NCI-H2227 treated with DMSO at 0.1 percent for 48 hours (cell line): ENCODE data around the gene SYNE1.

ENCODE experiments used
- DNase-seq: peaks from one replicate; lab custom pipeline; 2025; lab: John Stamatoyannopoulos, UW

Gene SYNE1

DNA sequence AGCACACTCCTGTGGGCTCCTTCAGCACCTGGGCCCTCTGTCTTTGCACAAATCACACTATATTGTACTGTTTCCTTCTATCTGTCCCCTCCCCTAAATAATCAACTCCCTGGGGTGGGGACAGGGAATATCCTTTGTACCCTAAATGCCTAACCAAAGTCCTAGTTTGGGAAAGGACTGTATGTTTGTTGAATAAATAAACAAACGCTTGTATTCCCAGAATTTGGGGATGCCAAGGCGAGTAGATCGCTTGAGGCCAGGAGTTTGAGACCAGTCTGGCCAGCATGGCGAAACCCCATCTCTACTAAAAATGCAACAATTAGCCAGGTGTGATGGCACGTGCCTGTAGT lies 322.7 kb downstream of the SYNE1 start:
- DNase-seq, result no peak

DNA sequence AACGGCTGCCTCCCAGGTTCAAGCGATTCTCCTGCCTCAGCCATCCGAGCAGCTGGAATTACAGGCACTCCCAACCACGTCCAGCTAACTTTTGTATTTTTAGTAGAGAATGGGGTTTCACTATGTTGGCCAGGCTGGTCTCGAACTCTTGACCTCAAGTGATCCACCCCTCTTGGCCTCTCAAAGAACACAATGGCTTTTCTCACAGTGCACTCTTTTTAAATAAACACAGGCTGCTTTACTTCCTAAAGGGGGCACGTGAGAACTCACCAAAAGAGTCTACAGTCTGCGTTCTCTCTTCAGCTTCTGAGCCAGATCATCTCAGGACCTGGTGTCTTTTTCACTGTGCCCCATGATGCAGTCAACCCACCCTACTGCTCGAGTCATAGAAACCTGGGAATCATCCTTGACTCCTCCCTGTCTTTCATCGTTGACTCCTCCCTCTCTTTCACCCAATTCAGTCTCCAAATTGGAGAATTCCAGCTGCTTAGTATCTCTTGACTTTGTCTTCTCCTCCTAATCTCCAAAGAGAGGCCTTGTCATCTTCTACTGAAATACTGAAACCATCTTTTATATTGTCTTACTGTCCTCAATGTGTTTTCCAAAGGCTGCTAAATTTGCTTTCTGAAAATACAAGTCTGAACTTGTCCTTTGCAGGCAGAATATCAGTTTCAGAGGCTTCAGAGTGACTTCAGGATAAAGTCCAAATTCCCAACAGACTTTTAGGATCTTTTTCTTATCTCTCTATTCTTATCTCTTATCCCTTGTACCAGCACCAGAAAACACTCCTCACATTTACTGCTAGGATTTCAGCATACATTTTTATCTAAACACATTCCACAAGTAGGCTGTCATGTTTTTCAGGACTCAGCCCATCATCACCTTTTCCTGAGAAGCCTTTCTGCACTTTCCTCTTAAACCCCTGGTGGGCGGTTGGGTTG lies 323.4 kb downstream of the SYNE1 start:
- no peak for DNase-seq

DNA sequence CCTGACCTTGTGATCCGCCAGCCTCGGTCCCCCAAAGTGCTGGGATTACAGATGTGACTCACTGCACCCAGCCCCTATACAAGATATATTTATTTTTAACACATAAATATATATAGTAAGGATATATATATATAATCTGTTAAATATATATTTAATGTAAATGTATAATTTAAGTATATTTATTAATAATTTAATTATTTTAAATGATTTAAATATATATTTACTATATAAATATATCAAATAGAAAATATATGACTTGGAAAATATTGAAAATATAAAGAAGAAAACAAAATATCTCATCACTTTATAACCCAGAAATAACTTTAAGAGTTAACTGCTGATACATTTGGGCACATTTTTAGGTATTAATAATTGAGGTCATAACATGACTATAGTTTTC lies 324.7 kb downstream of the SYNE1 start:
- DNase-seq, result no peak

DNA sequence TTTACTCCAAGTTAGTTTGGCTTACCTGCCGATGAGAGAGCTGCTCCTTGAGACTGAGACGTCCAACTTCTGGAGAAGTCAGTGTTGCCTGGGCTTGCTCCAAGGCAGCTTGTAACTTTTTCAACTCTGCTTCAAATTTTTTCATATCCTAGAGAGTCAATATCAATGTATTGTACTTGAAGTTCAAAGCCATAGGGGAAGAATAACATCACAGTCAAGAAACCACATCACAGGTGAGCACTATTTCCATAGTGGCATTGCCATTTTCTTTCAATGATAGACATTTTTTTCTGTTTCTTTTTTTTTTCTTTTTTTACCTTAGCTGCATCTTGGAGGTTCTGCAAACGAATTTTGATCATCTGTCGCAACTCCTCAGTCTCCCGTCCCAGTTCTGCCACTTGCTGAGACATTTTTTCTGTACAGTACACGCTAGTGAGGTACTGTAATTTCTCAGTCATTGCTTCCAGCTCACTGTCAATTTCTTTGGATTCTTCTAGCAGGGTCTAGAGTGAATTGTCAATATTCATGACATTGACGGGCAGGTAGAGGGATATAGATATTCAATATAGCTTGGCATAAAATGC lies 326.7 kb downstream of the SYNE1 start:
- DNase-seq, result no peak

DNA sequence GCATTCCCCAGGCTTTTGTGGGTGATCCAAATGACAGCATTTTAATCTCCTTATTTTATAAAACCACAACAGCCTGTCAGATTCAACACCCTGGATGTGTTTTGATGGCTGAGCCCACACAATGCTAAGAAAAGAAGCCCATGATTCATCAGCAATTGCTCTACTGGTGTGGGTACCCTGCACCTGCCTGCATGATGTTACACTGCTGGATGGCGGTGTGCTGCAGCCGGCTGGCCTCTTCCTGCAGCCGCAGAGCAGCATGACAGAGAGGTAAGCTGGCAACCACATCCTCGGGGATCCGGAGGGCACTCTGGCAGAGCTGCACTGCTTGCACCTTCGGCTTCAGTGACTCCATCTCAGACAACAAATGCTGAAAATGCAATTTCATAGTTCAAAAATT lies 327.5 kb downstream of the SYNE1 start:
- no peak for DNase-seq

DNA sequence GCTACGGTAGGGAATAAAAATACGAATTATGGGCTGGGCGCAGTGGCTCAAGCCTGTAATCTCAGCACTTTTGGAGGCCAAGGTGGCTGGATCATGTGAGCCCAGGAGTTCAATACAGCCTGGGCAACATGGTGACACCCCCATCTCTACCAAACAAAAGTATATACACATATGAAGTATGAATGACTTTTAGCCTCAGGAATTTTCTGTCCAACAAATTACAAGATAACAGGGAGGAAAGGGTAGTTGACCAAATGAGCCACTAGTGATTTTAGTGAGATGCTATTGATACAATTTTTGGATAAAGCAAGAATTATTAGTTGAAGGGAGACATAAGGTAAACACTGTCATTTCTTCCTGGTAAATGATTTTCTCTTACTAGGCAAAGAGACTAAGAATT lies 328.2 kb downstream of the SYNE1 start:
- no peak for DNase-seq

DNA sequence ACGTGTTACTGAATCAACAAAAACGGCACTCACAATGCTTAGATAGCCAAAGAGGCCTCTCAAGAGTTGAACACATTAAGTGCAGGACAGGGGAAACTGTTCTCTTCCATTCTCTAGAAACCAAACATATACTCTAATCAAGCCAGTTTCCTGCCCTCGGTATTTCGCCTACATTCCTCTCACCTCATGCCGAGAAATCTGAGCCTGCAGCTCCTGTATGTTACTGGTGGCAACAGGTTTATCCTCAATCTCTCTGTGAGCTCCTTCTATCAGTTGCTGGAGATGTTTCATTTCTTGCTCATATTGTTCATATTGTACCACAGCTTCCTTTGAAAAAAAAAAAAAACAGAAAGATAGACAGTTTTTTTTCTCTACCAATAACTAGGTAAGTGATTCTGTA lies 328.9 kb downstream of the SYNE1 start:
- no peak for DNase-seq

DNA sequence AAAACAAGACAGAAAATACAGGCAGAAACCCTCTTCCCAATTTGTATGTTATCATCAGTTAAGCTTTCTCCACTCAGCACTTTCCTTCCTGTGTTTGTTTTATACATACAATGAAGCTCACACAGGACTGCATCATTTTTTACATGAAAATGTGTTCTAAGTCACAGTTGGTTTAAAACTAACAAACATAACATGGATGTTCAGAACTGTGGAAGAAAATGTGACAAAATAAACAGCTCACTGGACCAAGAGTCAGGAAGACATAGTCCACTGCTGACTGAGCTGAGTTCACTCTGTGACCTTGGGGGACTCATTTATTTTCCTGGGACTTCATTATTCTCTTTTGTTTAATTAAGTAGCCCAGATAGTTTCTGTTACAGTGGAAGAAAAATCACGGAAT lies 331.5 kb downstream of the SYNE1 start:
- no peak for DNase-seq

DNA sequence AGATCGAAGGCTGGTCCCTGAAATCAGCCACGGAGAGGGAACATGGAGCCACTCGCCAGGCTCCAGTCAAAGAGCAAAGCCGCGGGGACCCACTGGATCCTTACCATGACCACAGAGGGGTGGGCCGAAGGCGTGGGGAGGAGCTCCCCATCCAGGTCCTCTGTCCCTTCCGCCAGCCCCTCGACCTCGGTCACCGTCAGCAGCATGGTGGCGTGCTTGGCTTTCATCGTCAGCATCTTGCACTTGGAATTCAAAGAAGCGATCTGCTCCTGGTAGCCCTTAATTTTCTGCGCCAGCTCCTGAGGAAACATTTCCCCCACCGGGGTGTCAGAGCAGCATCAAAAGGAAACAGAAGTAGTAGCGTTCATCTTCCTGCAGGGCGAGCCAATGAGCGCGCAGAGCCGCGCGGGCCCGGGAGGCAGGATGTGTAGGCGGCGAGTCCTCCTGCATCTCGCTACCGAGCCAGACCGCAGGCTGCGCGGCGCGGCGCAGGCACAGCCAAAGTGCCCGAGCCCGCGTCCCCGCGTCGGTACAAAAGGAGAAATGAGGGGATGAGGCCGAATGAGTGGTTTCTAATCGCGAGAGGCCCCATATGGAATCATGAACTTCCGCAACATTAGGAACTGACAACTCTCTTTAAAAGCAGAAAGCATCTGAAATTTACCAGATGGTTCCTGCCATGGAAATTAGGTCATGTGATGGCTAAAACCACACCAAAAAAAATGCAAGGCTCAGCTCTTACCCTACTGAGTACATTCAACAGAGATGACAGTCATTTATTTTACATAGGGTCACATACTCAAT lies 335.2 kb downstream of the SYNE1 start:
- peak; percentile 35 for DNase-seq

DNA sequence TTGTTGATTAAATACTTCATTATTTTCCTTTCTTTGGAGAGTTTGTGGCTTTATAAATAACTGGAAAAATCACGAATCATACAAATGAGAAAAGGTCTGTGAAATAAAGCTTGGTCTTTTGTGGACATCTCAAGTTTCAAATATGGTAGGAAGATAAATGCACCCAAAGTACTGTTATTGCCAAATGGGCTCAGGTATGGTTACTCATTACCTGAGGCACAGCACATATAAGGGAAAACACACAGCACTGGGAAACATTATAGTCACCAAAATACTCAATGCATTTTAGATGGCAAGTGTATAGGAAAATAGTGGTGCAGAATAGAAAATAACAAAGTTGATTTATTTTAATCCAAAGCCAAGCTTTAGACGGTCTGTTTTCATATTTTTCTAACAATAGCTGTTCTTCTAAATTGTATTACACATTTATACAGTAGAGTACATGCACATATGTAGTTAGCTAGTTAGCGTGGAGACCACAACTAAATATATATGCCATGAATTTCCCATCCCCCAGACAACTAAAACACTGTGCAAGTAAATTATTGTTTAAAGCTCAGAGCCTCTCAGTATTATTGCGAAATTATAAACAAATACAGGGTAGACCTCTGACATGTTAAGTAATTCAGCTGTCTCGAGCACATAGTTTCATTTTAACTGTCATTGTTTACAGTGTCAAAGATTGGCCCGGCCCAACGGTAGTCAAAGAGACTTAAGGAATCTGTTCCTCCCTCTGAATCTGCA lies 336.0 kb downstream of the SYNE1 start:
- no peak for DNase-seq

DNA sequence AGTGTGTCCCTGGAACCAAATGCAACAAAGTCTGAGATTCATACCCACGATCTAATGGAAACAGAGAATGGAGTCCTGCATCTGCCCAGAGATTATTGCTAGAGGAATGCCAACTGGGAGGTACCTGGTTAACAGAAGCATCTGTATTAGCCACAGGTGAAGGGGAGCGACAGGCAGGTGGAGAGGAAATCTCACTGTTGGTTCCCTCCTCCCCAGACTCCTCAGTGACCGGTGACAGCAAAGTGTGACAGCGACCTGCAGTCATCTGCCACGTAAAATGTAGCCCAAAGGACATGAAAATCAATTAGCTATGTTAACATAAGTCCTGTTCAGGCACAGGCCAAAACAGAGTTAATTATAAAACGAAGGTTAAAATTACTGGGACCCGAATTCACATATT lies 336.6 kb downstream of the SYNE1 start:
- DNase-seq, result no peak

DNA sequence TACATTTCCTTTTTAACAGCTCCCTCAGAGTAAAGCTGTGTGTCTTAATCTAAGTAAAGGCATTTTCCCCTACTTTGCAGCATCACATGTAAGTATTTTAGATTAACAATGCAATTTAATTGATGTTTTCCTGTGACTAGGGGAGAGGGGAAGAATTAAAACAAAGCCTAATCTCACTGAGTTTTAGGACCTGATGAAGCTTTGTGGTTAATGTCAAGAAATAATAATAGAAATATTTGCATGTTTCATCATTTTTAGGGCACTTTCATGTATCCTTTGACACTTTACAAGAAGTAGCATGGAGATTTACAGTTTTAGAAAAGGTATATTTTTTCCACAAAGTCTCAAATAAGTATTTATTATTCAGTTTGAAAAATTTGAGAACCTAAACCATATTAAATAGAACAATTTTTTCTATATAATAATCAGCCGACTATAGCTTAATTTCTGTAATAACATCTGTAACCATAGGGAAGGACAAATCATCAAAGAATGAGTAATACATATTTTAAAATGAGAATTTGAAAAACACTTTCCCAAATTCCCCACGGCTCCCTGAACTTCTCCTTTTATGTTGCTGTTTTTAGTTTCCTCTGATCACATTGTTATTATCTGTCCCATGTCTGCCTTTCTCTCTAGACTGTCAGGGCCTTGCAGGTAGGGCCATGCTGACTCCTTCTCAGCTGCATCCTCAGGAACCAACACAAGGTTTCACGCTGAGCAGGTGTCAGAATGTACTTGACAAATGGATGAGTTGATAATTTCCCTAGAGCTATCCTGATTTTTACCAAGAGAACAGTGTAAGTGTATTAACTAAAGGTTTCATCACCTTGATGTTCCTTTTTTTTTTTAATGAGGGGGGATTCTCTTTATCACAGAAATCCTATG lies 338.1 kb downstream of the SYNE1 start:
- DNase-seq, result no peak

DNA sequence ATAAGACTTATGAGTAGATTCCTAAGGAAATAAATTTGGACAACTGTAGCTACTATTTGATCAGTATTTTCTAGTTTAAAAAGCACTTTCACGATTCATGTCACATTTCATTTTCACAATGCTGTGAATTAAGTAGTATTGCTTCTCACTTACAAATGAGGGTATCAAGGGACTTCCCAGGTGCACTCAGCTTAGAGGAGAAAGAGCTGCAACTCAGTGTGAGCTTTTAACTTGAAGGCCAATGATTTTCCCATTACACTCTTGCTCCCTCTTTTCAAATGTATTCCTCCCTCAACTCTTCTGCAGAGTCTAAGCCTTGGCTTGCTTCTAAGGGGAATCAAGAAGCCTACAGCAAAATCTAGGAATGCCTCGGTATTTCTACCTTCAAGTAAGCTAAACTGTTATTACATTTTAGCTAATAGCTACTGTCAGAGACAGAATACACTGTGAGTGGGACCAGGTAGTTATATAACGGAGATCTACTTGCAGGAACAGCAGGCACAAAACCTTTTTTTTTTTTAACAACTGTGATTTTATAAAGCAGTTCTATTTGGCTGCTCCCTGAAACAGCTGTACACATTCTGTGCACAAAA lies 339.0 kb downstream of the SYNE1 start:
- DNase-seq, result no peak

DNA sequence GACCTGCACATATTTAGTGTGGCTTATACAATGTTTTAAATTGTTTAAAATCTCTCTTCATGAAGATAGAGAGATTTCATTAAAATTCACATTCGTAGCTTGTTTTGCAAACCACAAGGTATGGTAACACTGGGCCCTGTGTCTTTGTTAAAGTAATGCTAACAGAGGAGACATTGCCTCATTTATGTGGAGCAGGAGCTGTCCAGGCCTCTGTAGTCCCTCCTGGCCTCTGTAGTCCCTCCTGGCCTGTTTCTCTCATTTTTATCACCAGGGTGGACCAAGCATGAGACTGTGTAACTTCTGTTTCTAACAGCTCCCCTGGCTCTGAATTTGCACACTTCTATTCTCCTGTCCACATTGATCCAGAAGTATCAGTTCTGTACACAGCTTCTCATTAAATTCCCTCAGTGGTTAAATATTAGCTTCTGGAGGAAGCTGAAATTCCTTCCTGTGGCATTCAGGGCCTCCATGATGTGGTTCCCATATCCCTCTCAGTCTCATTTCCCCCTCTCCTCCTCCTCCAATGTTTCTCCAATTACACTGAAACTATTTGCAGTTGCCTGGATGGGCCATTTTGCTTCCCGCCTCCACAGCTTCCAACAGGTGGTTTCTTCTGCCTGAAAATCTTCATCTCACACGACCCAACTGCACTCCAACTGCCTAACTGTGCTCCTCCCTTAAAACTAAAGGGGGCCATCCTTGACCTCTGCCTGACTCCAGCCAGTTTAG lies 340.4 kb downstream of the SYNE1 start:
- no peak for DNase-seq

DNA sequence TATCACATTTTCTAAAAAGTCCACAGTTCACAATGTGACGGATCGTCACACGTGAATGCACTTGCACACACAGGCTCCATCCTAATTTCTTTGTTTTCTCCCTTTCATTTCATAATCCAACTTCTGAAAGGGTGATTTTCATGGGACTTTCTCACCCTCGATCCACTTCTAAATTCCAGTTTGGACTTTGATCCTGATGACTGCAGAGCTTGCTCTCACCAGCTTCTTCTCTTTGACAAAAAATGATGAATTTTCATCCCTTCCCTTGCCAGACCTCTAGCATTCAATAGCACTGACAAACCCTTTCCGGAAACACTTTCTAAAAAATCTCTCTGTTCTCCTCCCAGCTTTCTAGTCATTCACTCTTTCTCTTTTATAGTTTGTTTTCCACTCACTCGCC lies 341.2 kb downstream of the SYNE1 start:
- DNase-seq, result no peak

DNA sequence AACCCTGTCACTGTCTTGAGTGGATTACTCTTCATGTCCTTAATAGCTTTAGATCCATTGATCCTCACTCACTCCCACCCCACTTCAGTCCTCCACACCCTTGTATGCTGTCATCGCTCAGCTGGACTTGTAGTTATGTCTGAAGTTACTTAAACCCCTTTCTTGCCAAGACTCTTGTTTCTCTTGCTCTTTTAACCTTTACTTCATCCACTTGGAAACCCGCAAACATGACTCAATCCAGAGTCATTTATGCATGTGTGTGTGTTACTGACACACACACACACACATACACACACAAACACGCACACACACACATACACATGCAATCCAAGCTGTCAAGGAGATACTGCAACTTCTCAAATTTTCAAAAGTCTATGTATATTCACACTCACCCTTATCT lies 341.8 kb downstream of the SYNE1 start:
- DNase-seq, result no peak

DNA sequence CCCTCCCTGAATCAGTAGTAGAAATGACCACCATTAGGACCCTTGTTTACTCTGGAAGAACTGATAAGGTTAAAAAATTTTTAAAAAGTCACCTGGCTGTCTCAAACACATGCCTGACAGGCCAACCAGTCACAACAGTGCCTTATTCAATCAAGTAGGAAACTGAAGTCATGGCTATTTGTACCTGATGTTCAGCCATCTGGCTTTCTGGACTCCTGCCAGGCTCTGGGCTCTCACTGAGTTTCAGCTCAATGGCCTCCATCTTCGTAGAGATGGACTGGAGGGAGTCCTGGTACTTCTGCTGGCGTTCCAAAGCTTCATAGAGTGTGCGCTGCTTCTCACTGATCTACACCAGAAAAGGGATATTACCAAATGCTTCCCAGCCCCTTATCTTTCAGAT lies 343.8 kb downstream of the SYNE1 start:
- no peak for DNase-seq

DNA sequence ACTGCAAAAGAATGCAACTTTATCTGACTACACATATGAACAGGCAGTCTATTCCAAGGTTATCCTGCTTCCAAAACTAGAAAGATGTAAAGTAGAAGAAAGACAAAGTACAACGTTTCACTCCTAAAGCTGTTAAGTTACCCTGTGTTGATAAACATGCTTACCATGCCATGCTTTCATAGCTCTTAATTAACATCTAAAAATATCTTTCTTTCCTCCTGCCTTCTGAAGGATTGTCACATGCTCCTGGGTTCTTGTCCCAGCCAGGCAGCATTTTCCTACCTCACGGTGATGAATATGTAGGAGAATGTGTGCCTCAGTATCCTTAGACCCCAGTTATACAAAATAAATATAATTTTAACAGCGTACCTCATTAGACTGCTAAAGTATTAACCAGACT lies 344.6 kb downstream of the SYNE1 start:
- DNase-seq, result no peak

DNA sequence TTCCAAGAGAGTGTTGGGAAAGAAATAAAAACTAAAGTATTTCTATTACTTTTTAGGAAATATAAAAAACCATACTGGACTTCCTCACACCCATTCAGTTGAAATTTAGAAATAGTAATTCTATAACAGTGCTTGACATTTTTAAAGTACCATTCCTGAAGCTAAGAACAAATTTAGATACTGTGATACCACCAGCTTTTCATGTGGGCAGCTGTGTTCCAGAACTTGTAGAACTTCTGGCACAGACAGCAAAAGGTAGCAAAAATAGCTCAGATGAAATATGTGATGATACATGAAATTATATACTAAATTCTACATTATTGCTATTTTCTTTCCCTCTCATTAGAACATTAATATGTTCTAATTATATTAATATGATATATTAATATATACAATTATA lies 346.5 kb downstream of the SYNE1 start:
- no peak for DNase-seq

DNA sequence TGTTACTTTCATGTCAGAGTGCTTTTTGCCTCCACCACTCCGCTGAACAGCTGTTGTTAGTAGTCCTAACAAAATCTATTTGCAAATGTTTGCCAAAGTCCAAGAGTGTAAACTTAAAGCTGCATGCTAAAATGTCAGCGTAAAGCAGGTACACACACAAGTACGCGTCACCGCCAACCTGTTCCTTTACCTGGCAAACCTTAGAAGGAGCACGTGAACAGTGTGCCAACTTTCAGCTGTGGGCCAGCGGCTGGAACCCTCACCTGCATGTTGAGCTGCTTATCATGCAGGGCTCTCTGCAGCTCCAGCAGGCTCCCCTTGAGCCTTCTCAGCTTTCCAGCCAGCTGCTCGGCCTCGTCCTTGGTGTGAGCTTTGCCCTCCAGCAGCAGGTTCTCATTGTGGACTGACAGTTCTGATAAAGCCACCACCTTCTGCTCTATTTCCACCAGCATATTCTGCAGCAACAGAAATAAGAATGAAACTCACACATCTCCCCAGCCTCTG lies 359.3 kb downstream of the SYNE1 start:
- DNase-seq, result no peak
